Ascending aorta (tissue), 2 donors: ENCODE measurements around the gene RRN3. TPM values are rescaled to one million over a fixed set of nuclear protein-coding genes. Genes with fewer than 3 reads are reported as not detected.
A peak's percentile ranks its signal among the peaks of the same experiment; 100 is the strongest.

Experiments used
- DNase-seq, 2 donors: peaks; one replicate each; pipeline ENCODE4 v3.0.0-alpha.2; 2019; ENCODE audit warnings: low spot score in 2 of 2
- H3K27ac ChIP-seq, 2 donors: fragments of 200-600 bp; sonication (generic); one replicate each; pipeline ENCODE4 v1.5.1; 2016 to 2017; ENCODE audit warnings: mild to moderate bottlenecking in 1 of 2
- H3K27me3 ChIP-seq: fragments of 200-600 bp; sonication (generic); one replicate; pipeline ENCODE4 v1.5.1; 2017
- H3K36me3 ChIP-seq, 2 donors: fragments of 200-600 bp; sonication (generic); one replicate each; pipeline ENCODE4 v1.5.1; 2016
- H3K4me1 ChIP-seq, 2 donors: fragments of 200-600 bp; sonication (generic); one replicate each; pipeline ENCODE4 v1.5.1; 2016 to 2017; ENCODE audit warnings: mild to moderate bottlenecking in 1 of 2
- H3K4me3 ChIP-seq, 2 donors: fragments of 200-600 bp; sonication (generic); one replicate each; pipeline ENCODE4 v1.5.1; 2016 to 2017; ENCODE audit warnings: mild to moderate bottlenecking in 1 of 2
- H3K9me3 ChIP-seq, 2 donors: fragments of 200-600 bp; sonication (generic); one replicate each; pipeline ENCODE4 v1.5.1; 2016
- CTCF ChIP-seq, 3 experiments: fragments of 200-600 bp in 2 of 3; fragments of 450-650 bp in 1 of 3; sonication (generic) in 2 of 3; IDR thresholded peaks; one replicate each; pipeline ENCODE4 v1.5.1; 2016 to 2019; ENCODE audit warnings: antibody characterized with exemption in 3 of 3, mild to moderate bottlenecking in 1 of 3, moderate library complexity in 1 of 3
- intact Hi-C: fragments of 100-400 bp; cut with DNase I; formaldehyde crosslinking; loops from one replicate; pipeline ENCODE4 v1.15.1; 2023
- total RNA-seq: library from RNA; depleted of rRNA; stranded (reverse); fragments of >200 nt; gene quantifications from one replicate; pipeline ENCODE4 v1.1.0, GENCODE V29; 2016

Gene RRN3
- total RNA-seq, 1 donor from 2014 or later = 4.8 TPM

DNA sequence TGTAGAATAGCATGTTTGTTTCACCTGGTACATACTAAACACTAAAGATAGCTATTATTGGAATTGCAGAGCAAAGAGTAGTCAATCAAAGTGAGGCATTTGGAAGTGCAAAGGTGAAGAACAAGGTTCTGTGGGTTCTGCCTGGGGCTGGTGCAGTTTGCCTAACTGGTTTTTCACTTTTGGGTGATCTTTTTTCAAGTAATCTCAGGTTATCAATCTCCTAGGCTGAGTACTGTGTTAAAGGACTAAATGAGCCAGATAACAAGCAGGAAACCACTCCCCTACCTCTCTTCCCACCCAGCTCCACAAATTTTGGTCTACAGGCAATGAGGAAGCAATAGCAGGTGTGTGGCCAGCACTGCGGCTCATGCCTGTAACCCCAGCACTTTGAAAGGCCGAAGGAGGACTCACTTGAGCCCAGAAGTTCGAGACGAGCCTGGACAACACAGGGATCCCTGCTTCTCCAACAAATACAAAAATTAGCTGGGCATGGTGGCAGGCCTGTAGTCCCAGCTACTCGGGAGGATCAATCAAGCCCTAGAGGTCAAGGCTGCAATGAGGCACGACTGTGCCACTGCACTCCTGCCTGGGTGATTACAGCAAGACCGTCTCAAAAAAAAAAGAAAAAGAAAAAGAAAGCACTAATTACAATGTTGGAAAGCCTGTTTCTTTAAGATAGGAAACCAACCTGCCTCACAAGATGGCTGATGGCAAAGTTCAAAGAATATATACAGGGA, 36.2 kb downstream of the RRN3 start:
- peaks cover 3 to 4% of the 10 kb centered on the region in 2 donors for H3K4me1 ChIP-seq
- DNase-seq = no peak
- intact Hi-C loops = no loop called here
- no peaks in the 10 kb centered on the region for H3K27me3 ChIP-seq
- peaks cover 22 to 37% of the 10 kb centered on the region in 2 donors for H3K36me3 ChIP-seq
- no peak for TF ChIP-seq CTCF (IDR thresholded peaks at IDR 0.05)
- H3K27ac ChIP-seq = no peak overlapping the region
- no peak overlapping the region for H3K4me3 ChIP-seq
- no peaks in the 10 kb centered on the region for H3K9me3 ChIP-seq

DNA sequence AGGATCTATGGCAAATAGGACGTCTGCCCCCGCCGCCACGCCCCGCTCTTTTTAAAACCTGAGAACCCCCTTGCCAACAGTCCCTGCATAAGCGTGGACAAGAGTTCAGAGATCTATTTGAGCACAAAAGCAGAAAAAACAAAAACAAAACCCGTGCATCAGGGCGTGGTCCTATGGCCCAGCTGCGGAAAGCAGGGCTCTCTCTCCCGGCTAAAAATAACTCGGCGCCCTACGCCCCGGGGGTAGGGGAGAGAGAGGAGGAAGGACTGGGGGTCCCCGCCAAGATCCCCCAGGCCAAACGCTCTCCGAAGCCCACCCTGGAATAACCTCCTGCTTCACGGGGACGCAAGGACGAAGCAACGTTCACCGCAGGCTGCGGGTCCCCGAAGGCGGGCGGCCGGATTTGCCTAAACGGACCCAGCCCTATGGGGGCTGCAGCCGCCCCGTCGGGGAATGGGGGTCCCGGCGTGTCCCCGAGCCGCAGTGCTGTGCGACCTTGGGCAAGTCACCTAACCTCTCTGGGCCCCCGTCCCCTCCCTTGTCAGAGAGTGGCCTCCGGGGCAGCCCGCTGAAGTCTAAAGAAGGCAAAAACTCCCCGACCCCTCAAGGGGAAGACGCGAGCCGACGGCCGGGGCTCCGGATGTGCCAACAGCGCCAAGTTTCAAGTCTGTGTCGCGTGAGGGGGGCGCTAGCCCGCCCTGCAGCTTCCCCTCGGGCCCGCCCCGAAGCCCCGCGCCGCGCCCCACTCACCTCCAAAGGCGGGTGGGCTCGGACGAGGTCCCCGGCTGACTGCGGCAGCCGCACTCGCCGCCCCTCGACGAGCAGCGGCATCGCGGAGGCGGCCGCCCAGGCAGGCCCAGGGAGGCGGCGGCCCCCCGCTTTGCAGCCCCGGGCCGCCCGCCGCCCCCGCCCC, 38.7 kb downstream of the RRN3 start:
- TF ChIP-seq CTCF (IDR thresholded peaks at IDR 0.05) = peak in 1 of 3 experiments; percentile 20
- H3K27ac ChIP-seq = peak overlapping the region; percentile 58 to 88
- no peak for DNase-seq

DNA sequence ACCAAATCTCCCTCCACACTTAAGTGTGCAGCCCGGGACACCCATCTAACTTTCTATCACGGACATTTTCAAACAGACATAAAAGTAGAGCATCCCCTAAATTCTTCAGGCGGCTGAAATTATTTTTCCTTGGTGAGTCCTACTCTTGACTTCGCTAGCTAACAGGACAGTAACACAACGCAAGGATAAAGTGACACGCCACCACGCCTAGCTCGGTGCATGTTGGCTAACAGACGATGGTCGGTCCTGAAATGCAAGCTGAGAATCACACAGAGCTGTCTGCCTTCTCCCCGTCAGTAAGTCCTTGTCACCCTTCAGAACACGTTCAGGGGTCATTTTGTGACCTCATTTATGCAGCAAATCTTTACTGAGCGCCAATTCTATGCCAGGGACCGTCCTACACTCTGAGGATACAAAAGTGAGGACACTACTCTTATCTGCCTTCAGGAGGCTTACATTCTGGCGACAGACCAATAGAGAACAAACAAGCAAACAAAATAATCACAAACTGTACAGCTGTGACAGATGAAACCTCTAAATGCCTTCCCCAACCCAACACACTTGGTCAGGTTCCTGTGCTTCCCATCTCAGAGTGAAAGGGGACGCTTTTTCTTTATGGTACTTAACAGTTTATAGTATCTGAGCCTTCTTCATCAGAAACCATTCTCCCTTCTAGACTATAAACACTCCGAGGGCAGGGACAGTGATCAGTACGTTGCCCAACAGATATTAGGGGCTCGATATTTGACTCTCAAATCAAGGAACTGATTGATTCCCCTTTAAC, 39.5 kb downstream of the RRN3 start:
- intact Hi-C loops = no loop called here

More for the DNA sequence above, 38.7 kb downstream of the RRN3 start:
- H3K4me1 ChIP-seq = peaks cover 3 to 4% of the 10 kb centered on the region in 2 donors
- H3K4me3 ChIP-seq = peak overlapping the region; percentile 83 to 99
- H3K27me3 ChIP-seq = no peaks in the 10 kb centered on the region
- H3K9me3 ChIP-seq = no peaks in the 10 kb centered on the region
- intact Hi-C loops = no loop called here
- peaks cover 0 to 15% of the 10 kb centered on the region in 2 donors for H3K36me3 ChIP-seq

DNA sequence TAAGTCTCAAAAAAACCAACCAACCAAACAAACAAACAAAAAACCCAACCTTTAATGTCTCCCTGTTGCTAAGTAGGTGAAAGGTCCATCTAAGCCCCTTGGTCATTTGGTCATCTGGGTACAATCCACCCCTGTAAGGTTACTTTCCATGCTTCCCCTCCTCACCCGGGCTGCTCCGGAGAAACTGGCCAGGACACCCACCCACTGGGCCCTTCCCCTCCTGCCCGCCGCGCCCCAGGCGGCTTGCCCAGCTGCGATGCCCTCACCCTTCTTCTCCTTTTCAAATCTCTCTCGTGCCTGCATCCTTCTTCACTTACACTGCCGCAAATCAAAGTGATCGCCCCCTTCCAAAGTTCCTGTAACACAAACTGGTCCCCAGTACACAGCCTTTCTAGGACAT, 40.2 kb downstream of the RRN3 start:
- intact Hi-C loops = no loop called here
- Histone ChIP-seq H3K9me3 (no peaks in the 10 kb centered on the region), H3K27me3 (no peaks in the 10 kb centered on the region), H3K4me1 (peaks cover 3 to 4% of the 10 kb centered on the region in 2 donors), H3K4me3 (no peak overlapping the region), H3K36me3 (peaks cover 0 to 6% of the 10 kb centered on the region in 2 donors), H3K27ac (no peak overlapping the region)
- no peak for DNase-seq
- TF ChIP-seq CTCF (IDR thresholded peaks at IDR 0.05) = no peak

More for the DNA sequence above, 39.5 kb downstream of the RRN3 start:
- Histone ChIP-seq H3K36me3 (peaks cover 0 to 12% of the 10 kb centered on the region in 2 donors), H3K4me3 (peak overlapping the region; percentile 83 to 99), H3K27me3 (no peaks in the 10 kb centered on the region), H3K4me1 (peaks cover 3 to 4% of the 10 kb centered on the region in 2 donors), H3K9me3 (no peaks in the 10 kb centered on the region), H3K27ac (peak overlapping the region; percentile 58 to 88)
- no peak for TF ChIP-seq CTCF (IDR thresholded peaks at IDR 0.05)
- no peak for DNase-seq

DNA sequence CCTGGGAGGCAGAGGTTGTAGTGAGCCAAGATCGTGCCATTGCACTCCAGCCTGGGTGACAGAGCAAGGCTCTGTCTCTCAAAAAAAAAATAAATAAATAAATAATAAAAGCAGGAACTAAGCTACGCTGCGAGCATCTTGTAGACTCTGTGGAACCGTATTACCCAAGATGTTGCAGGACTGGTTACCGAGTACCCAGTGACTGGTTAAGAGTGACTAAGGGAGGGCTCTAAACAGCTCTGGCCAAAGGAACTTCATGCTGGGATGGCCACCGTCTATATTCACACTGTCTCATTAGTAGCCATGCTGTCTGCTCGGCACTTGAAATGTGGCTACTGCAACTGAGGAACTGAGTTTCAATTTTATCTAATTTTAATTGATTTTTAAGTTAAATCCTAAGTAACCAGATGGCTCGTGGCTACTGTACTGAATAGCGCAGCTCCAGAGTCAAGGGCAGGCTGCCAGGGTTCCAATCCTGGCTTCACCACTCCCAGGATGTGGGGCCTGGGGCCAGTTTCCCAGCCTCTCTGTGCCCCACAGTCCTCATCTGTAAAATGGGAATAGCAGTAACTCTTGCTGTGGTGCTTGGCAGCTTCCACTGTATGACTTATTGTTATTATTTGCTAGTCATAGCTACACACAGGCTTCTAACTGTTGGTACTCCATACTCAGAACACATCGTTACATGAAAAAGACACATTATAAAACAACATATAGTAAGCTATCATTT, 41.2 kb downstream of the RRN3 start:
- H3K4me3 ChIP-seq = no peak overlapping the region
- no peaks in the 10 kb centered on the region for H3K36me3 ChIP-seq
- DNase-seq = no peak
- H3K4me1 ChIP-seq = peaks cover 3 to 4% of the 10 kb centered on the region in 2 donors
- no peak for TF ChIP-seq CTCF (IDR thresholded peaks at IDR 0.05)
- H3K27ac ChIP-seq = no peak overlapping the region
- no peaks in the 10 kb centered on the region for H3K9me3 ChIP-seq
- intact Hi-C loops = no loop called here
- H3K27me3 ChIP-seq = no peaks in the 10 kb centered on the region
